NCI-H510A (cell line): ENCODE measurements around the gene SYTL1.

Source experiments
- DNase-seq: peaks from one replicate; lab custom pipeline; 2025; lab: John Stamatoyannopoulos, UW

SYTL1 gene, protein sequence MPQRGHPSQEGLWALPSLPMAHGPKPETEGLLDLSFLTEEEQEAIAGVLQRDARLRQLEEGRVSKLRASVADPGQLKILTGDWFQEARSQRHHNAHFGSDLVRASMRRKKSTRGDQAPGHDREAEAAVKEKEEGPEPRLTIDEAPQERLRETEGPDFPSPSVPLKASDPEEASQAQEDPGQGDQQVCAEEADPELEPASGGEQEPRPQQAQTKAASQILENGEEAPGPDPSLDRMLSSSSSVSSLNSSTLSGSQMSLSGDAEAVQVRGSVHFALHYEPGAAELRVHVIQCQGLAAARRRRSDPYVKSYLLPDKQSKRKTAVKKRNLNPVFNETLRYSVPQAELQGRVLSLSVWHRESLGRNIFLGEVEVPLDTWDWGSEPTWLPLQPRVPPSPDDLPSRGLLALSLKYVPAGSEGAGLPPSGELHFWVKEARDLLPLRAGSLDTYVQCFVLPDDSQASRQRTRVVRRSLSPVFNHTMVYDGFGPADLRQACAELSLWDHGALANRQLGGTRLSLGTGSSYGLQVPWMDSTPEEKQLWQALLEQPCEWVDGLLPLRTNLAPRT

GRCh38 chr1:27341525-27342252, at the start of gene SYTL1:
TSS of gene SYTL1 (plus strand) at chr1:27342022. CDS start at chr1:27345335, 3,313 bp downstream.
- DNase-seq = peak; percentile 79

GRCh38 chr1:27292106-27292505, 49.7 kb upstream of the SYTL1 start:
- no peak for DNase-seq

- no peak for DNase-seq
Measured at GRCh38 chr1:27293915-27294314, 47.9 kb upstream of the SYTL1 start.

DNA sequence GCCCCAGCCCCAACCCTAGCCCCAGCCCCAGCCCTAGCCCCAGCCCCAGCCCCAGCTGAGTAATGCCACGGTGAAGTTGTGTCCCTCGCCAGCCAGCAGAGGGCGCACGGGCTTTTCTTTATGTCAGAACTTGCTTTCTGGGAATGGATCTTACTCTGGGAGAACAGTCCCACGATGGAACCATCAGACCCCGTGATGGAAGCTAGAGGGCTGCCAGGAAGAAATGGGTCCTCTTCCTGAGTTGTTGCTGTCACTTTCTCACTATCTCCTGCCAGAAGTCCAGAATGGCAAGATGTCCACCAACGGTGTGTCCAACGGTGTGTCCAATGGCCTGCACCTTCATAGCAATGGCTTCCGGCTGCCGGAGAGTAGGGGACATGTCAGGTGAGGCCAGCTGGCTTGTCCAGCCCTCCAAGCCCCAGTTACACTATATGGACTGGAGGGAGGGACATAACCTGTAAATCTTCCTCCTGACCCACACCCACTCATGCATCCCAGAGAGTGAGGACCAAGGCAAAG, 45.0 kb upstream of the SYTL1 start:
- no peak for DNase-seq

- no peak for DNase-seq
Measured at GRCh38 chr1:27297903-27298302, 43.9 kb upstream of the SYTL1 start.

DNA sequence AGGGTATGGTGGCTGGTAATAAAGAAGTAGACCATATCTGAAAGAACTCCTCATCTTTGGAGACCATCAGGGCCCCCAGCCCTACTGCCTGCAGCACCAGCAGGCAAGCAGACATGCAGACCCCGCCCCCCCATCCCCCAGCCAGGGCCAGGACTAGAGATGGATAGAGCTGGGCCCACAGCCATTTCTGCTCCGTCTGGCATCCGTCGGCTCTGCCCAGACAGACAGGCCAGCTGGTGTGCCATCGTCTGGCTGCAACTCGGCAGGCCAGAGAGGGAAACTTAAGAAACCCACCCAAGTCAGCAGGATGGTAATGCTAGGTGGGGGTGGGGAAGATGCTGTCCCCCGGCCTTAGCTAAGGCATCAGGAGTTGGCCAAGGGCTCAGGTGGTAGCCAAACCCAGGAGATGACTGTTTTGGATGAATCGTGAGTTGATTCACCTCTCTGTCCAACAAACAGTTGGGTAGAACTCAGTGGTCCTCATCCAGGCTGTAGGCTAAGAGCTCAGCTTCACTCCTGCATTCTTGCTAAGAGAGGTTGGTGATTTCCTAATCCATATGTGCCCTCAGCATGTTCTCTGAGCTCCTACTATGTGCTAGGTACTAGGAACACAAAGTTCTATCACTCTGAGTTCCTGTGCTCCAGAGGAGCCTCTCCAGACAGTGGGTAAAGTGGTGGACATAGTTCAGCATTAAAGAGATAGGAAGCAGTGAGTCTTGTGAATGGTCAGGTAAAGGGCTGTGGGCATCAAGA, 43.0 kb upstream of the SYTL1 start:
- no peak for DNase-seq

GRCh38 chr1:27299385-27300271, 42.2 kb upstream of the SYTL1 start:
- no peak for DNase-seq

- no peak for DNase-seq
Measured at GRCh38 chr1:27300341-27301051, 41.3 kb upstream of the SYTL1 start.

- DNase-seq = no peak
Measured at GRCh38 chr1:27301052-27301422, 40.8 kb upstream of the SYTL1 start.

DNA sequence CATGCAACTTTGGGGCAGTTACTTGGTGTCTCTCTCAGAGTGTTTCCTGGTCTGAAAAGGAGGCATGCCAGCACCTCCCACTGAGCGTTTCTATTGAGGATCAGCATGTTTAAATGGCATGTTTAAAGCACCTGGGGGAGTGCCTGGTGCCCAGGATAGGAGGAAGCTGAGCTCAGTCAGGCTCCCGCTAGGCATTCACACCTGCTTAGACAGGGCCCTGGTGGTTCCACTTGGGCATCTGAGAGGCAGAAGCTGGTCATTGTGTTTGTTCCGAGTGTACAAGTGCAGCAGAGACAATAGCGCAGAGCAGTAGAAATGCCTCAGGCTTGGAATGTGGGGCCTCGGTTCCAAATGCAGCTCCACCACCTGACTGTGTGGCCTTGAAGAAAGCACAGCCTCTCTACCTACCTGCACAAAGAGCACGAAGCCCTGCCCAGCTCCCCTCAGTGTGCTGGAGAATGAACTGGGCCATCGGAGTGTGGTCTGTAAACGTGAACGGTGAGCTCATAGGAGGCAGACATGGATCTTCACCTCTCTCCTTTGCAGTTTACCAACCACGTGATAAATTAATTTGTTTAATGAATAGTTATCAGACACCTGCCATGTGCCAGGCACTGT, 40.1 kb upstream of the SYTL1 start:
- no peak for DNase-seq

GRCh38 chr1:27302612-27303011, 39.2 kb upstream of the SYTL1 start:
- DNase-seq = no peak

DNA sequence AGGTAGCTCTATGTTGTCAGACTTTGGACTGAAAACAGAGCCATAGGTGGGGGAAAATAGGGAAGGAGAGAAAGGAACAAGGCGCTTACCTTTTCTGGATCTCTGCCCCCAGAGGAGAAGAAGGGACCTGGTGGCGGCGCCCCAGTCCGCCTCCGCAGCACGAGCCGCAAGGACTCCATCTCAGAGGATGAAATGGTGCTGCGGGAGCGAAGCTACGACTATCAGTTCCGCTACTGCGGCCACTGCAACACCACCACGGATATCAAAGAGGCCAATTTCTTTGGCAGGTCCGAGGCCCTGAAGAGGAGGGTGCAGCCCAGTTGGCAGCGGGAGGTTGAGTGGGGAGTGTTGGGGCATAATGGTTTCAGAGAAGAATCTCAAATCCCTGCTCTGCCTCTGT, 38.3 kb upstream of the SYTL1 start:
- DNase-seq = no peak

GRCh38 chr1:27306071-27306470, 35.8 kb upstream of the SYTL1 start:
- DNase-seq = no peak

- peak; percentile 89 for DNase-seq
Measured at GRCh38 chr1:27306892-27307761, 34.7 kb upstream of the SYTL1 start.

GRCh38 chr1:27307874-27308598, 33.8 kb upstream of the SYTL1 start:
- DNase-seq = peak; percentile 60

GRCh38 chr1:27314169-27314568, 27.7 kb upstream of the SYTL1 start:
- DNase-seq = no peak

- DNase-seq = no peak
Measured at GRCh38 chr1:27314737-27315136, 27.1 kb upstream of the SYTL1 start.

GRCh38 chr1:27316860-27317259, 25.0 kb upstream of the SYTL1 start:
- no peak for DNase-seq
